Vagina (tissue), 2 donors: ENCODE measurements around the gene MOV10L1.

ENCODE experiments used
- POLR2A ChIP-seq, 2 donors: fragments of 450-650 bp; IDR thresholded peaks; one replicate each; pipeline ENCODE4 v1.6.1; 2017; ENCODE audit warnings: antibody characterized with exemption in 2 of 2, mild to moderate bottlenecking in 2 of 2, moderate library complexity in 2 of 2
- TF ChIP-seq, protein P1 (sequence below), 3 experiments: fragments of 450-650 bp in 2 of 3; fragments of 200-600 bp in 1 of 3; sonication (generic) in 1 of 3; IDR thresholded peaks; one replicate each; pipeline ENCODE4 v1.5.1; 2017 to 2019; ENCODE audit warnings: antibody characterized with exemption in 3 of 3, mild to moderate bottlenecking in 2 of 3, moderate library complexity in 2 of 3

DNA sequence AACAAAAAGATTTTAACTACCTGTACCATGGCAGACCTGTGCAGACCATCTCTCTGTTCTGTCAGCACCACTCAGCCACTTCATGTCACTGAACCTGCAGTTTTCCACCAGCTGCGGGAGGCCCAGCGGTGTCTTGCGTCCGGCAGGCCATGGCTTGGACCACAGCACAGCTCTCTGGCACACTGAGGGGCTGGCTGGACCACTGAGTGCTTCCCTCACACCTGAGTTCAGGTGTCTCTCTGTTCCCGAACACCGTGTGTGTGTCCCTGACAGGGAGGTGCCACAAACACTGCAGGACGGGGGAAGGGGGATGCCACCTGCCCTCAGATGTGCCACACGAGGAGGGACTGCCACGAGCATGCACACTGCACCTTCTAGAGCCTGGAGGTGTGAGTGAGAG, 17.7 kb downstream of the MOV10L1 start:
- no peak for TF ChIP-seq POLR2A (IDR thresholded peaks at IDR 0.05)
- TF ChIP-seq, protein P1, sequence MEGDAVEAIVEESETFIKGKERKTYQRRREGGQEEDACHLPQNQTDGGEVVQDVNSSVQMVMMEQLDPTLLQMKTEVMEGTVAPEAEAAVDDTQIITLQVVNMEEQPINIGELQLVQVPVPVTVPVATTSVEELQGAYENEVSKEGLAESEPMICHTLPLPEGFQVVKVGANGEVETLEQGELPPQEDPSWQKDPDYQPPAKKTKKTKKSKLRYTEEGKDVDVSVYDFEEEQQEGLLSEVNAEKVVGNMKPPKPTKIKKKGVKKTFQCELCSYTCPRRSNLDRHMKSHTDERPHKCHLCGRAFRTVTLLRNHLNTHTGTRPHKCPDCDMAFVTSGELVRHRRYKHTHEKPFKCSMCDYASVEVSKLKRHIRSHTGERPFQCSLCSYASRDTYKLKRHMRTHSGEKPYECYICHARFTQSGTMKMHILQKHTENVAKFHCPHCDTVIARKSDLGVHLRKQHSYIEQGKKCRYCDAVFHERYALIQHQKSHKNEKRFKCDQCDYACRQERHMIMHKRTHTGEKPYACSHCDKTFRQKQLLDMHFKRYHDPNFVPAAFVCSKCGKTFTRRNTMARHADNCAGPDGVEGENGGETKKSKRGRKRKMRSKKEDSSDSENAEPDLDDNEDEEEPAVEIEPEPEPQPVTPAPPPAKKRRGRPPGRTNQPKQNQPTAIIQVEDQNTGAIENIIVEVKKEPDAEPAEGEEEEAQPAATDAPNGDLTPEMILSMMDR (IDR thresholded peaks at IDR 0.05), result no peak
